ENCODE results near the gene TEK.

The TEK gene

GRCh38 chr9:27142299-27142930 is 33.4 kb downstream of the TEK start:
- no peak for DNase-seq
- TF ChIP-seq GATA1 (IDR thresholded peaks at IDR 0.05; ENCODE audit: low read depth, low read length) (no peak), POLR2A (IDR thresholded peaks at IDR 0.05; ENCODE audit: low read length) (no peak)

- TF ChIP-seq POLR2A (IDR thresholded peaks at IDR 0.05; ENCODE audit: low read length) = no peak
- no peak for TF ChIP-seq GATA1 (IDR thresholded peaks at IDR 0.05; ENCODE audit: low read depth, low read length)
- no peak for DNase-seq
These were observed 36.1 kb downstream of the TEK start for GRCh38 chr9:27145143-27145542.

- no peak for DNase-seq
- TF ChIP-seq POLR2A (IDR thresholded peaks at IDR 0.05; ENCODE audit: low read length) = no peak
- no peak for TF ChIP-seq GATA1 (IDR thresholded peaks at IDR 0.05; ENCODE audit: low read depth, low read length)
These were observed 40.6 kb downstream of the TEK start for GRCh38 chr9:27149651-27150050.

GRCh38 chr9:27150746-27151406 is 41.9 kb downstream of the TEK start:
- TF ChIP-seq GATA1 (IDR thresholded peaks at IDR 0.05; ENCODE audit: low read depth, low read length) = no peak
- no peak for TF ChIP-seq POLR2A (IDR thresholded peaks at IDR 0.05; ENCODE audit: low read length)
- DNase-seq = no peak

GRCh38 chr9:27151693-27152404 is 42.8 kb downstream of the TEK start:
- TF ChIP-seq POLR2A (IDR thresholded peaks at IDR 0.05; ENCODE audit: low read length) (no peak), GATA1 (IDR thresholded peaks at IDR 0.05; ENCODE audit: low read depth, low read length) (no peak)
- DNase-seq = no peak

GRCh38 chr9:27152405-27152718 is 43.3 kb downstream of the TEK start:
- TF ChIP-seq POLR2A (IDR thresholded peaks at IDR 0.05; ENCODE audit: low read length) = no peak
- no peak for TF ChIP-seq GATA1 (IDR thresholded peaks at IDR 0.05; ENCODE audit: low read depth, low read length)
- no peak for DNase-seq

GRCh38 chr9:27154908-27155307 is 45.9 kb downstream of the TEK start:
- TF ChIP-seq POLR2A (IDR thresholded peaks at IDR 0.05; ENCODE audit: low read length) = no peak
- TF ChIP-seq GATA1 (IDR thresholded peaks at IDR 0.05; ENCODE audit: low read depth, low read length) = no peak
- DNase-seq = no peak

- no peak for DNase-seq
- no peak for TF ChIP-seq GATA1 (IDR thresholded peaks at IDR 0.05; ENCODE audit: low read depth, low read length)
- TF ChIP-seq POLR2A (IDR thresholded peaks at IDR 0.05; ENCODE audit: low read length) = no peak
These were observed 48.1 kb downstream of the TEK start for GRCh38 chr9:27157097-27157496.

- DNase-seq = no peak
These were observed 48.7 kb downstream of the TEK start for GRCh38 chr9:27157736-27158135.

GRCh38 chr9:27160636-27161035 is 51.6 kb downstream of the TEK start:
- TF ChIP-seq GATA1 (IDR thresholded peaks at IDR 0.05; ENCODE audit: low read depth, low read length) = no peak
- TF ChIP-seq POLR2A (IDR thresholded peaks at IDR 0.05; ENCODE audit: low read length) = no peak
- no peak for DNase-seq

More at GRCh38 chr9:27157736-27158135, 48.7 kb downstream of the TEK start:
- TF ChIP-seq POLR2A (IDR thresholded peaks at IDR 0.05; ENCODE audit: low read length) (no peak), GATA1 (IDR thresholded peaks at IDR 0.05; ENCODE audit: low read depth, low read length) (no peak)

GRCh38 chr9:27162045-27162444 is 53.0 kb downstream of the TEK start:
- DNase-seq = no peak
- TF ChIP-seq POLR2A (IDR thresholded peaks at IDR 0.05; ENCODE audit: low read length) (no peak), GATA1 (IDR thresholded peaks at IDR 0.05; ENCODE audit: low read depth, low read length) (no peak)

- TF ChIP-seq POLR2A (IDR thresholded peaks at IDR 0.05; ENCODE audit: low read length) = no peak
- no peak for TF ChIP-seq GATA1 (IDR thresholded peaks at IDR 0.05; ENCODE audit: low read depth, low read length)
- DNase-seq = no peak
These were observed 56.0 kb downstream of the TEK start for GRCh38 chr9:27165068-27165467.

GRCh38 chr9:27165670-27166069 is 56.6 kb downstream of the TEK start:
- TF ChIP-seq POLR2A (IDR thresholded peaks at IDR 0.05; ENCODE audit: low read length) (no peak), GATA1 (IDR thresholded peaks at IDR 0.05; ENCODE audit: low read depth, low read length) (no peak)
- no peak for DNase-seq

GRCh38 chr9:27168496-27168895 is 59.5 kb downstream of the TEK start:
- TF ChIP-seq POLR2A (IDR thresholded peaks at IDR 0.05; ENCODE audit: low read length) (no peak), GATA1 (IDR thresholded peaks at IDR 0.05; ENCODE audit: low read depth, low read length) (no peak)
- no peak for DNase-seq

GRCh38 chr9:27168951-27169350 is 59.9 kb downstream of the TEK start:
- TF ChIP-seq GATA1 (IDR thresholded peaks at IDR 0.05; ENCODE audit: low read depth, low read length) = no peak
- TF ChIP-seq POLR2A (IDR thresholded peaks at IDR 0.05; ENCODE audit: low read length) = no peak
- DNase-seq = no peak

Measured in erythroblast (primary cell).